Limb (tissue), 2 donors: ENCODE results near the gene CES4A.
"Not testable (repeated sequence)": the region's sequence is repeated elsewhere in the genome, so short reads cannot be mapped to it uniquely, and the experiment has no call there.

Source experiments
- DNase-seq, 2 donors: peaks; one replicate each; pipeline ENCODE4 v3.0.0-alpha.2; 2016; ENCODE audit errors: extremely low spot score in 2 of 2

Gene CES4A

DNA sequence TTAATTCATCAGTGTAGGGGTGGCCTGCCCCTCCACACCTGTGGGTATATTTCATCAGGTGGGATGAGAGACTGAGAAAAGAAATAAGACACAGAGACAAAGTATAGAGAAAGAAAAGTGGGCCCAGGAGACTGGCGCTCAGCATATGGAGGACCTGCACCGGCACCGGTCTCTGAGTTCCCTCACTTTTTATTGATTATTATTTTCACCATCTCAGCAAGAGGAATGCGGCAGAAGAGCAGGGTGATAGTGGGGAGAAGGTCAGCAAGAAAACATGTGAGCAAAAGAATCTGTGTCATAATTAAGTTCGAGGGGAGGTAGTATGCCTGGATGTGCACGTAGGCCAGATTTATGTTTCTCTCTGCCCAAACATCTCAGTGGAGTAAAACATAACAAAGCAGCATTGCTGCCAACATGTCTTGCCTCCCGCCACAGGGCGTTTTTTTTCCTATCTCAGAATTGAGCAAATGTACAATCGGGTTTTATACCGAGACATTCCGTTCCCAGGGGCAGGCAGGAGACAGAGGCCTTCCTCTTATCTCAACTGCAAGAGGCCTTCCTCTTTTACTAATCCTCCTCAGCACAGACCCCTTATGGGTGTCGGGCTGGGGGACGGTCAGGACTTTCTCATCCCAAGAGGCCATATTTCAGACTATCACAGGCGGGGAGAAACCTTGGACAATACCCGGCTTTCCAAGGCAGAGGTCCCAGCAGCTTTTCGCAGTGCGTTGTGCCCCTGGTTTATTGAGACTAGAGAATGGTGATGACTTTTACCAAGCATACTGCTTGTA is 32.8 kb upstream of the CES4A start:
- DNase-seq, result not testable (repeated sequence)

DNA sequence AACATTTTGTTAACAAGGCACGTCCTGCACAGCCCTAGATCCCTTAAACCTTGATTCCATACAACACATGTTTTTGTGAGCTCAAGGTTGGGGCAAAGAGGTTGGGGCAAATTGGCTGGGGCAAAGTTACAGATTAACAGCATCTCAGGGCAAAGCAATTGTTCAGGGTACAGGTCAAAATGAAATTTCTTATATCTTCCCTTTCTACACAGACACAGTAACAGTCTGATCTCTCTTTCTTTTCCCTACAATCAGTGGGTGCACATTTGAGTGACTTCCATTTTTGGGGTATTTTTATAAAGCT is 32.3 kb upstream of the CES4A start:
- DNase-seq, result not testable (repeated sequence)

DNA sequence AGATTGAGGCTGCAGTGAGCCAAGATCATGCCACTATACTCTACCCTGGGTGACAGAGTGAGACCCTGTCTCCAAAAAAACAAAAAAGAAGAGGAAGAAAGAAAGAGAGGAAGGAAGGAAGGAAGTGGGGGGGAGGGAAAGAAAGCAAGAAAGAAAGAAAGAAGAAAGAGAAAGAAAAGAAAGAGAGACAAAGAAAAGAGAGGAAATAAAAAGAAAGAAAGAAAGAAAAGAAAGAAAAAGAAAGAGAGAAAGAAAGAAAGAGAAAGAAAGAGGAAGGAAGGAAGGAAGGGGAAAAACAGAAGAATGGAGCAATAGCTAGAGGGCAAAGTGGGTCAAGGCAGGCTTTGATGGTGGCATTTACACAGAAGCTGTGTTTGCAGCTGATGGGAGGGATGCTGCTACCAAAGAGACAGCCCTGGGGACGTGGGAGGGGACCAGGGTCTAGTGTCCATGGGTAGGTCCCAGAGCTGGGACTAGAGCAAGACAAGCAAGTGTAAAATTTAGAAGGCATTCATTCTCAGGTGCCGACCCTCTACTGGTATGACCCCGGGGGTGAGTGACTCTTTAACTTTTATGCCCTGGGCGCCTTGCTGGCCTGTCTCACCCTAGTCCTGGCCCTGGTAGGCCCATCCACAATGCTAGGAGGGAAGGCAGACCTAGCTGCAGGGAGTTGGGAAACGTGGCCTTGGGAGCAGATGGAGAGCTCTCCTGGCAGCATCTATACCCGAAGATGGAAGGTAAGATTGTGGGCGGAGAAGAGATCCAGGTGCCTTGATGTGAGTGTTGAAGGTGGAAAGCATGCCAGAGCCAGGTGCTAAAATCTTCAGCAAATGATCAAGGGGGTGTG is 29.3 kb upstream of the CES4A start:
- DNase-seq, result no peak

DNA sequence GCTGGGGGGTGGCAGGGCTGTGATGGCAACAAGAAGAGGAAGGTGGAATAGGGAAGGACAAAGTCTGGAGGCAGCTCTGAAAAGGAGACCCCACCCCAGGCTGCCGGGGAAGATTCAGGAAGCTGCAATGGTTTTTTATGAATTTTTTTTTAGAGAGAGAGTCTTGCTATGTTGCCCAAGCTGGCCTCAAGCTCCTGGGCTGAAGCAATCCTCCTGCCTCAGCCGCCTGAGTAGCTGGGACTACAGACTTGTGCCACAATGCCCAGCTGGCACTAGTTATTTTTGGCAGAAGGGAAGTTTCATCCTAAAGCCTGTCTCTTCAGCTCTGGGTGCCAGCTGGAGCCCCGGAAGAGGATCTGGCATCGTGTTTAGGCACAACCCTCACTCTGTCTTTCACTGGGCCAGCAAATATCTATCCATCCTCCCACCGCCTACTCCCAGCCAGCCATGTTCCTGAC is 28.7 kb upstream of the CES4A start:
- DNase-seq, result no peak

DNA sequence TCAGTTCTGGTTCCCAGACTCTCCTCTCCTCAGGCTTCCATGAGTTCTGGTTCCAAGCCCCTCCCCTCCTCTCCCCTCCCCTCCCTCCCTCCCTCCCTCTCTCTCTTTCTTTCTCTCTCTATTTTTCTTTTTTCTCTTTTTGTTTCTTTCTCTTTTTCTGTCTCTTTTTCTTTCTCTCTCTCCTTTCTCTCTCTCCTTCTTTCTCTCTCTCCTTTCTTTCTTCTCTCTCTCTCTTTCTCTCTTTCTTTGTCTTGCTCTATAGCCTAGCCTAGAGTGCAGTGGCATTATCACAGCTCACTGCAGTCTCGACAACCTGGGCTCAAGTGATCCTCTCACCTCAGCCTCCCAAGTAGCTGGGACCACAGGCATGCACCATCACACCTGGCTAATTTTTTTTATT is 28.1 kb upstream of the CES4A start:
- DNase-seq, result no peak

DNA sequence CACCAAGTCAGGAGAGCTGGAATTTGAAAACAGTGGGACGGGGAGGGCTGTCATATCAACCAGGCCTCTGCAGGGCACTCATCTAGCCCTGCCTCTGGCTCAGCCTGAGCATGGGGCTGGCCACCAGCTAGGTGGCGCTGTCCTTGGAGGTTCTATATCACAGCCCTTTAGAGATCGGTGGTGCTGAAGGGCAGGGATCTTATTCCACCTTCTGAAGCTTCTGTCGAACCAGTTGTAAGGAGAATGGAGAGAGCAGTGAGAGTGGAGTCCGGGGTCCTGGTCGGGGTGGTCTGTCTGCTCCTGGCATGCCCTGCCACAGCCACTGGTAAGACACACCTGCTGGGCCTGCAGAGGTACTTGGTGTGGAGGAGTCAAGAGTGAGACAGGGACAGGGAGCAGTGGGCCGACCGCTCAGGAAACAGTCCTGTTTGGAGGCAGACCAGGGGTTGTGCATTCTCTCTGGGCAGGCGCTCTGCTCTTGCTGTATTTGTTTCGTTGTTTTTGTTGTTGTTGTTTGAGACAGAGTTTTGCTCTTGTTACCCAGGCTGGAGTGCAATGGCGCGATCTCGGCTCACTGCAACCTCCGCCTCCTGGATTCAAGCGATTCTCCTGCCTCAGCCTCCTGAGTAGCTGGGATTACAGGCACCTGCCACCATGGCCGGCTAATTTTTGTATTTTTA is 27.2 kb upstream of the CES4A start, which contains the start of gene CES3:
Gene CES3, plus strand, starts transcription at position 202 of the 680 bp plus-strand sequence. Its CDS starts 42 bp downstream, at position 244.
- DNase-seq, result peak; percentile 37 to 58

DNA sequence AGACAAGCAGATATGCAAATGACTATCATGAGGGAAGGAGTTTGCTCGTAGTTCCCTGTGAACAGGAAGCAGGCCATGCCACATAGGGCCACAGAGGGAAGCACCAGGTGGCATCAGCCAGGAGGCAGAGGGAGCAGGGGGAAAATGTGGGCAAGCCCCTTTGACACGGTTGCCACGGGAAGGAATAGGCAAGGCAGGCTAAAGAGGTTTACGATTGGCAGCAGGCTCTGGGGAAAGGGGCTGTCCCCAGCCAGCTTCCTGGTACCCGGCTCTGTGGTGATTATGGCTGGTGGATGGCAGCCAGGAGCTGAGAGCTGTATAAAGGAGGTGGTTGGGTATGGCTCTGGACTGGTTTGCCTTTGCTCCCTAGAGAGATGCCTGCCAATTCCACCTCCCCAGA is 26.5 kb upstream of the CES4A start:
- DNase-seq, result no peak

DNA sequence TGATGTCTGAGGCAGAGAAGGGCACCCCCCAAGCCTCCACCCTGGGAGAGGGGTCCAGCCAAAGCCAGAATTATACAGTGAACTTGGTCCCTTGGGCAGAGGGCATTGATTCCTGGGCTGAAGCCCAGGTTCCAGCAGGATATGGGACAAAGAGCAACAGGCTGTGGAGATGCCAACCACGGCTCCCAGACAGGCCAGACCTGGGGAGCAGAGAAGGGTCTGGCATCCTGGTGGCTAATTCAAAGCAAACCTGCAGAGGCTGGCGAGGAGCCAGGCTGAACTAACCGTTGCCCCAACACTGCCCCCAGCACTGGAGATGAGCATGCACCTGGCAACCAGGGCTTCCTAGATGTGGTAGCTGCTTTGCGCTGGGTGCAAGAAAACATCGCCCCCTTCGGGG is 24.3 kb upstream of the CES4A start:
- no peak for DNase-seq

DNA sequence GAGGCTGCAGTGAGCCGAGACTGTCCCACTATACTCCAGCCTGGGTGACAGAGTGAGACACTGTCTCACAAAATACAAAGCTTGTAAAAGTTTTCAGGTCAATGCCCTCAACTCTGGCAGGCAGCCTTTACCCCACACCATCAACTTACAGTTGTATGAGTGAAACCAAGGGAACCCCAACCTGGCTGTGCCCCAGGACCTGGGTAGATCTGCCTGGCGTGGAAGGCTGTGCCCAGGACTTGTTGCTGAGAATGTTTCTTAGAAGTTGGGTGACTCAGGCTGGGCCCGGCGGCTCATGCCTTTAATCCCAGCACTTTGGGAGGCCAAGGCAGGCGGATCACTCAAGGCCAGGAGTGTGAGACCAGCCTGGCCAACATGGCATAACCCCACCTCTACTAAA is 19.5 kb upstream of the CES4A start:
- no peak for DNase-seq

DNA sequence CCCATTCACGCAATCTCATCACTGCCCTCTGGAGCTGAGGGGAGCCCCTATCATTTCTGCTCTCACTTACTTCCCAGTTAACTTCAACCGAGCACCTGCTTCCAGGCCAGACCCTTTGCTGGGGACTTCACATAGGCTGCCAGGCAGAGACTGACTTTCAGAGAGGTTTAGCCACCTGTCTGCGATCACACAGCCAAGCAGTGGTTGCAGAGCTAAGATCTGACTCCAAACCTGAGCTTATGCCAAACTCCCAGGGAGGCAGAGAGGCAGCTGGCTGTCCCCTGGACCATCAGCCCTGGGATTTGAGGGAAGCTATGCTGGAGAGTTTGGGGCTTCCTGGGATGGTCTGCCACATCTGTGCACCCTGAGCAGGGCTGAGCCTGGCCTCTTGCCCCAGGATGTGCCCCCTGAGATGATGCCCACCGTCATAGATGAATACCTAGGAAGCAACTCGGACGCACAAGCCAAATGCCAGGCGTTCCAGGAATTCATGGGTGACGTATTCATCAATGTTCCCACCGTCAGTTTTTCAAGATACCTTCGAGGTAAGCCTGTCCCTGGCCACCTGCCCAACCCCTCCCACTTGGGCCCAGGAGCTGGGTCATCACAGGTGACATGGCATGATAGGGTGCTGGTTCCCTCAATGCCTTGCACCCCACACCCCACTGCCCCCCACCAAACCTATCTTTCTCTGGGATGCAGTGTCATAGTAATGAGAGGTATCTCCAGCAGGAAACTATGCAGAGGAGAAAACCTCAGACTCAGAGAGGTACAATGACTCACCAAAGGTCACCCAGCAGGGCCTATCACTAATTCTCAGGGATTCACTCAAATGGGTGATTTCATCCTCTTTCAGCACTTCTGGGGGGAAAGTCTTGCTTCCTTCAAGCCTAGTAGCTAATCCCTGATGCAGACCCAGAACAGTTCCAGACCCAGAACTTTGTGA is 17.3 kb upstream of the CES4A start:
- DNase-seq, result no peak

DNA sequence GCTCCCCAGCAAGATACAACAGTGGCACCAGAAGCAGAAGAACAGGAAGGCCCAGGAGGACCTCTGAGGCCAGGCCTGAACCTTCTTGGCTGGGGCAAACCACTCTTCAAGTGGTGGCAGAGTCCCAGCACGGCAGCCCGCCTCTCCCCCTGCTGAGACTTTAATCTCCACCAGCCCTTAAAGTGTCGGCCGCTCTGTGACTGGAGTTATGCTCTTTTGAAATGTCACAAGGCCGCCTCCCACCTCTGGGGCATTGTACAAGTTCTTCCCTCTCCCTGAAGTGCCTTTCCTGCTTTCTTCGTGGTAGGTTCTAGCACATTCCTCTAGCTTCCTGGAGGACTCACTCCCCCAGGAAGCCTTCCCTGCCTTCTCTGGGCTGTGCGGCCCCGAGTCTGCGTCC is 15.4 kb upstream of the CES4A start:
- no peak for DNase-seq

DNA sequence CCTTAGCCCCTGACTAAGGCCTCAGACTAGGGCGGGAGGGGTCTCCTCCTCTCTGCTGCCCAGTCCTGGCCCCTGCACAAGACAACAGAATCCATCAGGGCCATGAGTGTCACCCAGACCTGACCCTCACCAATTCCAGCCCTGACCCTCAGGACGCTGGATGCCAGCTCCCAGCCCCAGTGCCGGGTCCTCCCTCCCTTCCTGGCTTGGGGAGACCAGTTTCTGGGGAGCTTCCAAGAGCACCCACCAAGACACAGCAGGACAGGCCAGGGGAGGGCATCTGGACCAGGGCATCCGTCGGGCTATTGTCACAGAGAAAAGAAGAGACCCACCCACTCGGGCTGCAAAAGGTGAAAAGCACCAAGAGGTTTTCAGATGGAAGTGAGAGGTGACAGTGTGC is 14.7 kb upstream of the CES4A start:
- no peak for DNase-seq

DNA sequence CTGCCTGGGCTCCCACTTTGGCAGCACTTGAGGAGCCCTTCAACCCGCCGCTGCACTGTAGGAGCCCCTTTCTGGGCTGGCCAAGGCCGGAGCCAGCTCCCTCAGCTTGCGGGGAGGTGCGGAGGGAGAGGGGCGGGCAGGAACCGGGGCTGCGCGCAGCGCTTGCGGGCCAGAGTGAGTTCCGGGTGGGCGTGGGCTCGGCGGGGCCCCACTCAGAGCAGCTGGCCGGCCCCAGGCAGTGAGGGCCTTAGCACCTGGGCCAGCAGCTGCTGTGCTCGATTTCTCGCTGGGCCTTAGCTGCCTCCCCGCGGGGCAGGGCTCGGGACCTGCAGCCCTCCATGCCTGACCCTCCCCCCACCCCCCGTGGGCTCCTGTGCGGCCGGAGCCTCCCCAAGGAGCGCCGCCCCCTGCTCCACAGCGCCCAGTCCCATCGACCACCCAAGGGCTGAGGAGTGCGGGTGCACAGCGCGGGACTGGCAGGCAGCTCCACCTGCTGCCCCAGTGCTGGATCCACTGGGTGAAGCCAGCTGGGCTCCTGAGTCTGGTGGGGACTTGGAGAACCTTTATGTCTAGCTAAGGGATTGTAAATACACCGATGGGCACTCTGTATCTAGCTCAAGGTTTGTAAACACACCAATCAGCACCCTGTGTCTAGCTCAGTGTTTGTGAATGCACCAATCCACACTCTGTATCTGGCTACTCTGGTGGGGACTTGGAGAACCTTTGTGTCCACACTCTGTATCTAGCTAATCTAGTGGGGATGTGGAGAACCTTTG is 14.0 kb upstream of the CES4A start:
- not testable (repeated sequence) for DNase-seq

DNA sequence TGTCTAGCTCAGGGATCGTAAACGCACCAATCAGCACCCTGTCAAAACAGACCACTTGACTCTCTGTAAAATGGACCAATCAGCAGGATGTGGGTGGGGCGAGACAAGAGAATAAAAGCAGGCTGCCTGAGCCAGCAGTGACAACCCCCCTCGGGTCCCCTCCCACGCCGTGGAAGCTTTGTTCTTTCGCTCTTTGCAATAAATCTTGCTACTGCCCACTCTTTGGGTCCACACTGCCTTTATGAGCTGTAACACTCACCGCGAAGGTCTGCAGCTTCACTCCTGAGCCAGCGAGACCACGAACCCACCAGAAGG is 13.5 kb upstream of the CES4A start:
- not testable (repeated sequence) for DNase-seq

DNA sequence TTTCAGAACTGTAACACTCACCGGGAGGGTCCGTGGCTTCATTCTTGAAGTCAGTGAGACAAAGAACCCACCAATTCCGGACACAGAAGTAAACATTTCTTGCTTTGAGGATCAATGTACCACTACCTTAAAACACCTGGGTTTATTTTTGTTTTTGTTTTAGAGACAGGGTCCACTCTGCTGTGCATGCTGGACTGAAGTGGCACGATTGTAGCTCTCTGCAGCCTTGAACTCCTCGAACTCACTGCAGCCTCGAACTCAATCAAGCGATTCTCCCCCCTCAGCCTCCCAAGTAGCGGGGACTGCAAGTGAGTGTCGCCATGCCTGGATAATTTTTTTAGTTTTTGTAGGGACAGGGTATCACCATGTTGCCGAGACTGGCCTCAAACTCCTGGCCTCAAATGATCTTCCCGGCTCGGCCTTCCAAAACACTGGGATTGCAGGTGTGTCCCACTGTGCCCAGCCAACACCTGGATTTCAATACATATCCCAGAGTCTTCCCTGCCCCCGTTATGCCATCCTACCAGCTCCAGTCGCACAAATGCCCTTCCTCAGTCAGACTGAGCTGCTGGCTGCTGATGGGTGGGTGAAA is 13.0 kb upstream of the CES4A start:
- no peak for DNase-seq

DNA sequence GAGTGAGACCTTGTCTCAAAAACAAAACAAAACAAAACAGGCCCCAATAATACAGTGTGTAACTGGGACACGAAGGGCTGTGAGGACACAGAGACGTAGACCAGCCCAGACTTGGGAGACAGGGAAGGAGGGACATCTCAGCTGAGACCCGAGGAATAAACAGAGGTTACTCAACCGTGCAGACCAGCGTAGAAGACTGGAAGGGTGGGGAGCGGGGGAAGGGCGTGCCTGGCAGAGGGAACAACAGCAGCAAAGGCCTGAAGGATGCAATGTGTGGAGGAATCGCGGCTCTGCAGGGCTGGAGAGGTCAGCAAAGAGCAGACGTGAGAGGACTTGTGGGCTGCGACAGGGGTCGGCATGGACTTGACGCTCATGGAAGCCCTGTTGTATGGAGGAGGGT is 11.6 kb upstream of the CES4A start:
- no peak for DNase-seq

DNA sequence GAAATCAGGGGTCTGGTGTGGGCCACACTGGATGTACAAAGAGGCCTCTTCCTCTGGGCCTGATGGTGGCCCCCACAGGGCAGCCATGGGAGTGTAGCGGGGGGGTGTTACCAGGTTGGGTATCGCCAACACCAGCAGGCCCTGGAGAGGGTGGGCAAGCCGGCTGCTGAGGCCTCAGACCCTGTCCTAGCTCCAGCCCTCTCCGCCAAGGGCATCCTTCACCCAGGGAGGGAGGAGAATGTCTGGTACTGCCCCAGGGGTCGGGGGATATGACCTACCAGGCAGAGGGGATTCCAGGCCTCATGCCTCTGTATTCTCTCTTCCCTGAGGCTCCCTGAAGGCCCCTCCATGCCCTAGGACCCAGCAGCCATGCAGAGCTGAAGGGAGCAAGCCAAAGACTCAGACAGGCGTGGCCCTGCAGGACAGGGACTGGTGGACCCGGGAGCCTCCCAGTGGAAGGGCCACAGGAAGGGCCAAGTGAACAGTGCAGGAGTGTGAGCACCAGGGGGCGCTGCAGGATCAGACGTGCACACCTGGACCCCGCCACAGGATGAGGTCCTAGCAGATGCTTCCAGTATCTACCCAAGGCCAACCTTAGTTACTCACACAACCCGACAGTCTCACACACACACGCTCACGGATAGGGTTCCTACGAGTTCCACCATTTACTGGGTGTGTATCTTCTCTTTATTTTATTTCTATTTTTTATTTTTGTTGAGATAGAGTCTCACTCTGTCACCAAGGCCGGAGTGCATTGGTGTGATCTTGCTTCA is 10.9 kb upstream of the CES4A start:
- peak; percentile 77 to 89 for DNase-seq

DNA sequence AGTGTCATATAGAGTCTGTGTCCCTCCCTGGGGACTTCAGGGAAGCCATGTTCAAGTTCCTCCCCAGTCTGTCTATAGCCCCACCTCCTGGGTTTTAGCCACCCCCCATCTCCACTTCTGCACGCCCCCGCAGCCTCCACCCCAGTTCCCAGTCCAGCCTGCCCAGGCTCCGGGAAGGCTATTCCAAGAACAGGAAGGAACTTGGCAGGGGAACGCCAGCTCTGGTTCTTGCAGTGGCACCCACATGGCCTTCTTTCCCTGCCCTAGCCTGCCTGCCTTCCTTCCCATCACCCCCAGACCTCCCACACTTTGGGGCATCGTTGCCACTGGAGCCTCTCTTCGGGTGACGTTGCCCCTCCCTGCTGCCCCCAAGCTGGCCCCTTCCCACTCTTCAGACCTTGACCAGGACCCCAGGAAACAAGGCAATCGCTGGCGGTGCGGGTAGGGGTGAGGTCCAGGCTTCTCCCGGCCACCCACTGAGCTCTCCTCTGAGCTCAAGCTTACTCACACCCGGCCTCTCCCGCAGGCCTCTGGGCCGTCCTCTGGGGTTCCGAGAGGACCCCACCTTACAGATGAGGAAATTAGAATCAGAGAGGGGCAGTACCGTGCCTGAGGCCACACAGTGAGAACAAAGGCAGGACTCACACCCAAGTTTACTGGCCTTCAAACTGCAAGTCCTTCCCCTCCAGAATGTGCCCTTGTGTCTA is 9.2 kb upstream of the CES4A start:
- DNase-seq, result no peak

DNA sequence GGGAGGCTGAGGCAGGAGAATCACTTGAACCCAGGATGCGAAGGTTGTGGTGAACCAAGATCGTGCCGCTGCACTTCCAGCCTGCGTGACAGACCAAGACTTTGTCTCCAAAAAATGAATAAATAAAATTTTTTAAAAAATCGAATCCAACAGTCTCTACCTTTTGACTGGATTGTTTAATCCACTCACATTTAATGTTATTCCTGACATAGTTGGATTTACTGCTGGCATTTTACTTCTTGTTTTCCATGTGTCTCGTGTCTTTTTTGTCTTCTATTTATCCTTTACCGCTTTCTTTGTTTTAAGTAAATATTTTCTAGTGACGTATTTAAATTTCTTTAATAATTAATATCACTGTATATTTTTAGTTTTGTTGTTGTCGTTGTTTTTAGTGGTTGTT is 5.4 kb upstream of the CES4A start:
- DNase-seq, result no peak
